T-cell (primary cell): Measurements from ENCODE around the gene DIABLO. TPM values are rescaled to one million over a fixed set of nuclear protein-coding genes. Genes with fewer than 3 reads are reported as not detected.
"Not testable (repeated sequence)": the region's sequence is repeated elsewhere in the genome, so short reads cannot be mapped to it uniquely, and the experiment has no call there.

Source experiments
- ATAC-seq, 4 experiments: fragments of 200-7000 bp in 3 of 4; fragments of 150-1000 bp in 1 of 4; cut with Tn5 transposase; replicated peaks in 1 of 4; 1 replicate in 3 of 4; 2 replicates in 1 of 4; pipeline ENCODE4 v1.10.0; 2021; ENCODE audit warnings: moderate library complexity in 3 of 4, mild to moderate bottlenecking in 2 of 4, moderate number of reproducible peaks in 1 of 4
- CTCF ChIA-PET, 2 donors: fragments of 300-600 bp; sonication (Branson Sonifier 250); formaldehyde crosslinking; loops; one replicate each; lab custom pipeline; 2022; ENCODE audit warnings: antibody characterized with exemption in 2 of 2; lab: Charles Lee
- POLR2A ChIA-PET, 2 donors: fragments of 300-600 bp; sonication (Branson Sonifier 250); formaldehyde crosslinking; loops; one replicate each; lab custom pipeline; 2022; ENCODE audit warnings: antibody characterized with exemption in 2 of 2; lab: Charles Lee
- DNase-seq, 35 experiments: peaks; one replicate each; pipeline versions ENCODE4 v3.0.0 to v3.0.0-alpha.2; 2013 to 2023
- H3K27ac ChIP-seq: one replicate; pipeline ENCODE4 v1.5.1; 2013; ENCODE audit warnings: low read length
- H3K27me3 ChIP-seq, 2 experiments: replicated peaks in 1 of 2; 1 replicate in 1 of 2; 2 replicates in 1 of 2; pipeline versions ENCODE4 v1.6.1 to v1.7.0; 2013; ENCODE audit warnings: low read length in 1 of 2, mixed read lengths in 1 of 2; ENCODE audit not compliant: control insufficient read depth in 2 of 2, insufficient read depth in 2 of 2; ENCODE audit errors: extremely low read depth in 1 of 2
- H3K36me3 ChIP-seq, 2 donors: 1 replicate in 1 of 2; 2 replicates in 1 of 2; pipeline versions ENCODE4 v1.6.1 to v1.7.0; 2013; ENCODE audit warnings: low read length in 1 of 2; ENCODE audit not compliant: control insufficient read depth in 2 of 2, insufficient read depth in 1 of 2; ENCODE audit errors: extremely low read depth in 1 of 2
- H3K4me1 ChIP-seq, 2 experiments: 1 replicate in 1 of 2; 2 replicates in 1 of 2; pipeline versions ENCODE4 v1.6.1 to v1.7.0; 2013; ENCODE audit warnings: low read length in 2 of 2, mixed read lengths in 1 of 2; ENCODE audit not compliant: insufficient read depth in 2 of 2, control insufficient read depth in 1 of 2; ENCODE audit errors: extremely low read depth in 1 of 2
- H3K4me3 ChIP-seq, 2 donors: 1 replicate in 1 of 2; 2 replicates in 1 of 2; pipeline versions ENCODE4 v1.5.1 to v1.7.0; 2013; ENCODE audit warnings: mild to moderate bottlenecking in 2 of 2, low read length in 1 of 2, moderate library complexity in 1 of 2; ENCODE audit not compliant: control insufficient read depth in 1 of 2; ENCODE audit errors: extremely low read depth in 1 of 2
- H3K9me3 ChIP-seq: 2 replicates; pipeline ENCODE4 v1.7.0; 2013
- H3K27ac Mint-ChIP-seq, 2 donors: one replicate each; pipeline ENCODE4 v1.8.0; 2020 to 2021; ENCODE audit warnings: mild to moderate bottlenecking in 2 of 2, mixed read lengths in 2 of 2
- H3K27me3 Mint-ChIP-seq, 2 donors: one replicate each; pipeline ENCODE4 v1.8.0; 2021 to 2022; ENCODE audit warnings: mixed read lengths in 2 of 2
- H3K36me3 Mint-ChIP-seq: one replicate; pipeline ENCODE4 v1.8.0; 2021; ENCODE audit warnings: mixed read lengths
- H3K4me1 Mint-ChIP-seq, 3 donors: one replicate each; pipeline ENCODE4 v1.8.0; 2020 to 2022; ENCODE audit warnings: mixed read lengths in 3 of 3, mild to moderate bottlenecking in 1 of 3
- H3K4me3 Mint-ChIP-seq, 3 donors: one replicate each; pipeline ENCODE4 v1.8.0; 2020 to 2022; ENCODE audit warnings: mild to moderate bottlenecking in 3 of 3, mixed read lengths in 3 of 3, moderate library complexity in 3 of 3
- H3K9me3 Mint-ChIP-seq, 3 donors: one replicate each; pipeline ENCODE4 v1.8.0; 2020 to 2022; ENCODE audit warnings: mixed read lengths in 3 of 3
- WGBS: methylation state at CpG from one replicate; pipeline ENCODE4 v1.1.5; 2013; ENCODE audit warnings: missing lambda C conversion rate; ENCODE audit not compliant: insufficient coverage; 5-methylcytosine and 5-hydroxymethylcytosine counted together
- total RNA-seq, 35 experiments: library from RNA in 6 of 35; stranded (reverse) in 6 of 35; fragments of 120-200 nt in 1 of 35; gene quantifications; one replicate each; pipeline versions ENCODE4 v1.2.1 to v1.2.4 and lab custom pipeline; 2013 to 2026

The DIABLO gene
- total RNA-seq, 5 donors from 2014 or later (not counting 1 experiment from before 2014, with no cell fraction given), result 39.8 to 85.1 (median 41.3) TPM

DNA sequence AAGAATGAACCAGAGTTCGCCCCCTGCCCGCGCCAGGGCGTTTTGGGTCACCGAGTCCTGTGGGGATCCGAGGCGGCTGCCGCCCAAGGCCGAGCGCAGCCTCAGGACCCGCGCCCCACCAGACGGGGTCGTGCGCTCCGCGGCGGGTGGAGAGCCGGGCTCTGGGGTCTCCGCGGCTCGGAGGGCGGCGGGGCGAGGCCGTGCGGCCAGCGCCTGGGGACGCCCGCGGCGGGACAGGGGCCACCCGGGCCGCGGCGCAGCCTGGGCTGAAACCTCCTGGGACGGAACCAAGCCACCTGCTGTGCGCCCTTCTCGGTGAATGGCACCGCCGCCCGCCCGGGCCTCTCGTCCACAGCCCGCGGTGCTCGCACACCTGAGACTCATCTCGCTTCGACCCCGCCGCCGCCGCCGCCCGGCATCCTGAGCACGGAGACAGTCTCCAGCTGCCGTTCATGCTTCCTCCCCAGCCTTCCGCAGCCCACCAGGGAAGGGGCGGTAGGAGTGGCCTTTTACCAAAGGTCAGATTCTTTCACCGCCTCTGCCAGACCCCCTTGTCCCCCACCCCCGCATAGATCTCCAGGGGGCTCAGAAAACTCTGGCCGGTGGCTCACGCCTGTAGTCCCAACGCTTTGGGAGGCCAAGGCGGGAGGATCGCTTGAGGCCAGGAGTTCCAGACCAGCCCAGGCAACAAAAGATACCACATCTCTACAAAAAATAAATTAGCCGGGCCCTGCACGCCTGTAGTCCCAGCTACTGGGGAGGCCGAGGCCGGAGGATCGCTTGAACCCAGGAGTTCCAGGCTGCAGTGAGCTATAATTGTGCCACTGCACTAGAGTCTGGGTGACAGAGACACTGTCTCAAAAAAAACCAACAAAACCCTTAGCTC lies 21.4 kb downstream of the DIABLO start:
- DNase-seq (peak in 11 of 35 experiments; percentile 15 to 49 (median 33)), ATAC-seq (peak; percentile 20 to 43 (median 26))
- Histone ChIP-seq H3K9me3 (no peaks in the 10 kb centered on the region), H3K36me3 (peaks cover 11 to 20% of the 10 kb centered on the region in 2 donors), H3K4me3 (peak overlapping the region; percentile 15 to 62), H3K27ac (no peak overlapping the region), H3K27me3 (peaks cover 2 to 39% of the 10 kb centered on the region in 2 experiments), H3K4me1 (peaks cover 7 to 16% of the 10 kb centered on the region in 2 experiments)
- peak overlapping the region in 1 of 2 donors; percentile 61 for H3K27ac Mint-ChIP-seq
- peaks cover 12% of the 10 kb centered on the region for H3K36me3 Mint-ChIP-seq
- CTCF ChIA-PET, result interaction anchor here (0.6 kb wide), 2 partner anchors 15 to 169 kb away, joined by 3 to 4 read pairs; no protein-coding TSS in a partner anchor
- H3K9me3 Mint-ChIP-seq, result no peaks in the 10 kb centered on the region
- peaks cover 8% of the 10 kb centered on the region in 2 donors for H3K27me3 Mint-ChIP-seq
- H3K4me3 Mint-ChIP-seq, result peak overlapping the region; percentile 56 to 71 (median 62)
- POLR2A ChIA-PET, result interaction anchor here (0.6 to 0.7 kb wide), 4 partner anchors 27 to 485 kb away, joined by 4 to 10 read pairs (median 4); no protein-coding TSS in a partner anchor
- H3K4me1 Mint-ChIP-seq, result peaks cover 10 to 17% (median 15%) of the 10 kb centered on the region in 3 donors
- 7% methylated on average over 54 of the region's 71 CpGs for WGBS

DNA sequence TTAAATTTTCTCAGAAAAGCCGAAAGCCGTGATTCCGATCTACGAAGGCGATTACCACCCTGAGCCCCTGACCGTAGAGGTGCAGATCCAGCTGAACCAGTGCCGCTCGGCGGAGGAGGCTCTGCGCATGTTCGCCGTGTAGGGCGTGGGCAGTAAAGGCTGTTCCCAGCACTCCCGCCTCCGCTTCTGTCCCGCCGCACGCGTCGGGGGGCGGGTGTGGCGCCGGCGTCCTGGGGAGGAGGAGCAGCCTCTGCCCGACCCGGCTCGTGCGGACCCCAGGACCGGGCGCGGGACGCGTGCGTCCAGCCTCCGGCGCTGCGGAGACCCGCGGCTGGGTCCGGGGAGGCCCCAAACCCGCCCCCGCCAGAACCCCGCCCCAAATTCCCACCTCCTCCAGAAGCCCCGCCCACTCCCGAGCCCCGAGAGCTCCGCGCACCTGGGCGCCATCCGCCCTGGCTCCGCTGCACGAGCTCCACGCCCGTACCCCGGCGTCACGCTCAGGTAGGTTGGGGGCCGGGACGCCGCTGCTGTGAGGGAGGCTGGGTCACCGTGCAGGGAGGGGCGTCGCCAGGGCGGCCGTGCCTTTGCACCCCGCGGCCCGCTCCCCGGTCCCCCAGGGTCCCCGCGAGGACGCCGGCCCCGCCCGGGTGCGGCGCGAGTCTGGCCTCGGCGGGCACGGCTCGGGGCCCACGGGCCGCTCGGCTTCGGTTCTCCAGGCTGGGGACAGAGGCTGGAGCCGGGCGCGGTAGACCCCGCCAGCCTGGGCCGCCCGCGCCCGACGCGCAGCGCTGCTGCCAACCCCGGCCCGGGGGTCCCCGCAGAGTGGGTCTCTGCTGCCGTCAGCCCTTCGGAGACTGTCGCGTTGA lies 22.3 kb downstream of the DIABLO start, which contains the start of gene B3GNT4:
Gene B3GNT4, plus strand, starts transcription at position 409 of the 866 bp plus-strand sequence. CDS start 910 bp downstream, outside the sequence.
- peaks cover 9% of the 10 kb centered on the region for H3K36me3 Mint-ChIP-seq
- peak within 1 kb of the TSS; percentile 75 to 82 (median 79) for H3K4me3 Mint-ChIP-seq
- POLR2A ChIA-PET, result interaction anchor here (0.6 to 0.7 kb wide), 4 partner anchors 12 to 485 kb away, joined by 3 to 5 read pairs (median 4); no protein-coding TSS in a partner anchor

DNA sequence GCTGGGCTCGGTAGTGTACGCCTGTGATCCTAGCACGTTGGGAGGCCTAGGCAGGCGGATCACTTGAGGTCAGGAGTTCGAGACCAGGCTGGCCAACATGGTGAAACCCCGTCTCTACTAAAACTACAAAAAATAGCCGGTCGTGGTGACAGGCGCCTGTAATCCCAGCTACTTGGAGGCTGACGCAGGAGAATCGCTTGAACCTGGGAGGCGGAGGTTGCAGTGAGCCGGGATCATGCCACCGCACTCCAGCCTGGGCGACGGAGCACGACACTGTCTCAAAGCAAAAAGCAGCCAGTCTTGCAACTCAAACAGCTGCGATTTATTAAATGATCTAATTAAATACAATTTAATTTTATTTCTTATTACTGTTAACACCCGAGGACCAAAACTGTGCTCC lies 23.0 kb downstream of the DIABLO start:
- H3K4me3 ChIP-seq, result peak overlapping the region; percentile 58 to 77
- POLR2A ChIA-PET, H3K36me3 ChIP-seq, H3K27ac ChIP-seq, ATAC-seq, H3K36me3 Mint-ChIP-seq, DNase-seq, H3K9me3 ChIP-seq, H3K9me3 Mint-ChIP-seq, H3K27ac Mint-ChIP-seq: not testable (repeated sequence)
- CTCF ChIA-PET, result interaction anchor here in 1 of 2 donors (0.5 to 0.6 kb wide), 3 partner anchors 196 to 1076 kb away, joined by 3 to 5 read pairs (median 4); no protein-coding TSS in a partner anchor
- peaks cover 10 to 17% (median 15%) of the 10 kb centered on the region in 3 donors for H3K4me1 Mint-ChIP-seq
- WGBS, result 80% methylated on average over 9 of the region's 19 CpGs
- H3K27me3 ChIP-seq, result peaks cover 2 to 48% of the 10 kb centered on the region in 2 experiments
- H3K4me1 ChIP-seq, result peaks cover 7 to 16% of the 10 kb centered on the region in 2 experiments
- peak overlapping the region; percentile 75 to 82 (median 79) for H3K4me3 Mint-ChIP-seq
- H3K27me3 Mint-ChIP-seq, result peaks cover 8 to 12% of the 10 kb centered on the region in 2 donors

More for the DNA sequence above, 22.3 kb downstream of the DIABLO start, which contains the start of gene B3GNT4:
- H3K9me3 Mint-ChIP-seq, result no peaks in the 10 kb centered on the region
- DNase-seq (peak in 34 of 35 experiments; percentile 31 to 73 (median 52)), ATAC-seq (peak; percentile 72 to 82 (median 78))
- peak within 1 kb of the TSS in 1 of 2 donors; percentile 61 for H3K27ac Mint-ChIP-seq
- CTCF ChIA-PET, result interaction anchor here (0.5 to 0.7 kb wide), 6 partner anchors 14 to 1075 kb away, joined by 3 to 4 read pairs (median 4); no protein-coding TSS in a partner anchor
- H3K4me1 Mint-ChIP-seq, result peaks cover 10 to 17% (median 15%) of the 10 kb centered on the region in 3 donors
- Histone ChIP-seq H3K4me1 (peaks cover 7 to 16% of the 10 kb centered on the region in 2 experiments), H3K36me3 (peaks cover 10 to 15% of the 10 kb centered on the region in 2 donors), H3K27ac (no peak within 1 kb of the TSS), H3K9me3 (no peaks in the 10 kb centered on the region), H3K27me3 (peaks cover 2 to 46% of the 10 kb centered on the region in 2 experiments), H3K4me3 (peak within 1 kb of the TSS; percentile 58 to 77)
- peaks cover 8% of the 10 kb centered on the region in 2 donors for H3K27me3 Mint-ChIP-seq
- under 1% methylated on average over 85 of the region's 104 CpGs for WGBS

DNA sequence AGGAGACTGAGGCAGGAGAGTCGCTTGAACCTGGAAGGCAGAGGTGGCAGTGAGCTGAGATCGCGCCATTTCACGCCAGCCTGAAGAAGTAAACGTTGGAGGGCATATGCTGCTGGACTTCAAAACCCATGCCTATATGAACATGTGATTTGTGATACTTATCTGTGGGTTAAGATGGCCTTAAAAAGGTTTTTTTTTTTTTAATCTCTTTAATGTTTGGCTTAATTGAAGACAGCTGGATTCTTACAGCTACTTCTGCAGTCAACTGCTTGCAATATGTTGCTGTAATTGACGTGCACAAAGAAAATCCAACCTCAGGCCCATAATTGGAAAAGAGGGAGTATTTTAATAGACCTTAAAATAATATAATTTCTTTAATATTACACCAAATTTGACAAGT lies 23.8 kb downstream of the DIABLO start:
- Histone ChIP-seq H3K9me3 (no peaks in the 10 kb centered on the region), H3K27me3 (peaks cover 2 to 48% of the 10 kb centered on the region in 2 experiments), H3K4me1 (peaks cover 7 to 16% of the 10 kb centered on the region in 2 experiments), H3K36me3 (peaks cover under 1 to 2% of the 10 kb centered on the region in 2 donors), H3K27ac (no peak overlapping the region), H3K4me3 (no peak overlapping the region)
- ChIA-PET POLR2A (no interaction called here), CTCF (no interaction called here)
- Mint-ChIP-seq H3K4me3 (peak overlapping the region in 1 of 3 donors; percentile 79), H3K36me3 (no peaks in the 10 kb centered on the region), H3K9me3 (no peaks in the 10 kb centered on the region), H3K4me1 (peaks cover 10 to 17% (median 15%) of the 10 kb centered on the region in 3 donors), H3K27me3 (peaks cover 8 to 18% of the 10 kb centered on the region in 2 donors), H3K27ac (no peak overlapping the region)
- ATAC-seq (no peak), DNase-seq (no peak)
- WGBS, result 87% methylated on average over 5 of the region's 6 CpGs

DNA sequence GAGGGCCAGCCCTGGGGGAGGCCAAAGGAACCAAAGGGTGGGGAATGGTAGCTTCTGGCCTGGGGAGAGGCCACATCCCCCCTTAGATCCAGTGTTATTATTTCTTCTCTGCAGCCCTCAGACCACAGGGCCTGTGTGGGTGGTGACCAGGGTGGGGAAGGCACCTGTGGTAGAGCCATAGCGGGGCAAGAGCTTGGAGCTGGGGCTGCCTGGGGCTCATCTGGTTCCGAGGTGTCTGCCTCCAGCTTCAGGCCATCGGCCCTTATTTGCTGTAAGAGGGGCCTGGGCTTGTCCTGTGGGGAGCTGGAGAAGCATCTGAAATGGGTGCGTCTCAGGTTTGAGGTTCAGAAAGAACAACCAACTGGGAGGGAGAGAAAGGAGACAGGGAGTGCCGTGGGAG lies 24.5 kb downstream of the DIABLO start:
- Mint-ChIP-seq H3K27me3 (peaks cover 8 to 21% of the 10 kb centered on the region in 2 donors), H3K36me3 (no peaks in the 10 kb centered on the region), H3K4me3 (no peak overlapping the region), H3K27ac (no peak overlapping the region), H3K4me1 (peaks cover 10 to 17% (median 15%) of the 10 kb centered on the region in 3 donors), H3K9me3 (no peaks in the 10 kb centered on the region)
- DNase-seq (no peak), ATAC-seq (no peak)
- Histone ChIP-seq H3K27ac (no peak overlapping the region), H3K27me3 (peaks cover 2 to 48% of the 10 kb centered on the region in 2 experiments), H3K4me1 (peaks cover 7 to 16% of the 10 kb centered on the region in 2 experiments), H3K36me3 (no peaks in the 10 kb centered on the region), H3K4me3 (no peak overlapping the region), H3K9me3 (no peaks in the 10 kb centered on the region)
- ChIA-PET CTCF (no interaction called here), POLR2A (no interaction called here)
- 98% methylated on average over 4 of the region's 5 CpGs for WGBS
